Measurements from ENCODE around the gene DEFB121.

DNA sequence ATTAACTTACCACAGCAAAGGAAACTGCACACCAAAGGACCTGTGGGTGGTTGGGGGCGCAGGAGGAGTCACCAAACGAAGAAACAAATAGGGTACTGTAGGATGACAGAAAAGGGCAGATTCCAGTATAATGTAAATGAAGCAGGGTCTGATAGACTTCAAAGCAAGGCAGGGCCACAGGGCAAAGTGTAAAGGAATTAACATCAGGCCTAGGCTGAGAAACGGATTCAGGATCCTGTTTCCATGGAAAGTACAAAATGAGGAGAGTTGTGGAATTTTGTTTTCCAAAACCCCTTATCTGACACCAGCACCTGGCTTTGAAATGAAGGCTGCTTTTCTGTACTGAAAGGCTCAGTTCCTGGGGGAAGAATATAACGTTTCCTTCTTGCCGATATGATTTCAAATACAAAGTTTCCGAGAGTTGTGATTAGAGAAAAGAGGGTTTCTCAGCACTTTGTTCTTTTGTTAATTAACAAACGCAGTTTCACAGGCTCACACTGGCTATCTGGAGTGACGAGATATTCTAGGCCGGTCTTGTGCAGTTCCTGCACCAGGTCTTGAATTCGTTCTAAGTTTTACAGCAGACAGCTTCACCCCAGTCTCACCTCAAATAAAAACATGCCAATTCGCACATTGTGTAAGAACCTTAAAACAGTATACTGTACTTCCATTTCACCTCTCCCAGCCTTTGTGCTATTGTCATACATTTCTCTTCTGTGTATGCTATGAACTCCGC lies 40.2 kb upstream of the DEFB121 start:
- TF ChIP-seq, protein P1, sequence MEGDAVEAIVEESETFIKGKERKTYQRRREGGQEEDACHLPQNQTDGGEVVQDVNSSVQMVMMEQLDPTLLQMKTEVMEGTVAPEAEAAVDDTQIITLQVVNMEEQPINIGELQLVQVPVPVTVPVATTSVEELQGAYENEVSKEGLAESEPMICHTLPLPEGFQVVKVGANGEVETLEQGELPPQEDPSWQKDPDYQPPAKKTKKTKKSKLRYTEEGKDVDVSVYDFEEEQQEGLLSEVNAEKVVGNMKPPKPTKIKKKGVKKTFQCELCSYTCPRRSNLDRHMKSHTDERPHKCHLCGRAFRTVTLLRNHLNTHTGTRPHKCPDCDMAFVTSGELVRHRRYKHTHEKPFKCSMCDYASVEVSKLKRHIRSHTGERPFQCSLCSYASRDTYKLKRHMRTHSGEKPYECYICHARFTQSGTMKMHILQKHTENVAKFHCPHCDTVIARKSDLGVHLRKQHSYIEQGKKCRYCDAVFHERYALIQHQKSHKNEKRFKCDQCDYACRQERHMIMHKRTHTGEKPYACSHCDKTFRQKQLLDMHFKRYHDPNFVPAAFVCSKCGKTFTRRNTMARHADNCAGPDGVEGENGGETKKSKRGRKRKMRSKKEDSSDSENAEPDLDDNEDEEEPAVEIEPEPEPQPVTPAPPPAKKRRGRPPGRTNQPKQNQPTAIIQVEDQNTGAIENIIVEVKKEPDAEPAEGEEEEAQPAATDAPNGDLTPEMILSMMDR (IDR thresholded peaks at IDR 0.05; ENCODE audit: low read depth, low read length): no peak
- TF ChIP-seq EZH2phosphoT487 (IDR thresholded peaks at IDR 0.05; ENCODE audit: low read depth): no peak
